Measurements from ENCODE around the gene TIMP2. TPM values are rescaled to one million over a fixed set of nuclear protein-coding genes. Genes with fewer than 3 reads are reported as not detected.
A peak's percentile ranks its signal among the peaks of the same experiment; 100 is the strongest.

The TIMP2 gene
- total RNA-seq, 1 donor from 2014 or later: 535 TPM

- no peak overlapping the region for H3K4me3 Mint-ChIP-seq (ENCODE audit: unreplicated experiment)
Measured at GRCh38 chr17:78865682-78866390, 59.4 kb downstream of the TIMP2 start.

GRCh38 chr17:78864117-78864516, 61.1 kb downstream of the TIMP2 start:
- peaks cover 59% of the 10 kb centered on the region for H3K4me1 Mint-ChIP-seq (ENCODE audit: low read depth)

More at GRCh38 chr17:78865682-78866390, 59.4 kb downstream of the TIMP2 start:
- Mint-ChIP-seq H3K36me3 (ENCODE audit: low read depth) (peaks cover 17% of the 10 kb centered on the region), H3K27me3 (ENCODE audit: low read depth) (no peaks in the 10 kb centered on the region), H3K4me1 (ENCODE audit: low read depth) (peaks cover 64% of the 10 kb centered on the region), H3K27ac (ENCODE audit: unreplicated experiment) (peak overlapping the region; percentile 77), H3K9me3 (ENCODE audit: low read depth) (no peaks in the 10 kb centered on the region)
- DNase-seq (ENCODE audit: low spot score): no peak
- peak; percentile 91 for TF ChIP-seq CTCF (IDR thresholded peaks at IDR 0.05)

GRCh38 chr17:78862073-78863023, 62.8 kb downstream of the TIMP2 start:
- H3K9me3 Mint-ChIP-seq (ENCODE audit: low read depth): no peaks in the 10 kb centered on the region
- H3K27me3 Mint-ChIP-seq (ENCODE audit: low read depth): no peaks in the 10 kb centered on the region
- peak overlapping the region; percentile 53 for H3K4me3 Mint-ChIP-seq (ENCODE audit: unreplicated experiment)
- H3K27ac Mint-ChIP-seq (ENCODE audit: unreplicated experiment): peak overlapping the region; percentile 99
- TF ChIP-seq CTCF (IDR thresholded peaks at IDR 0.05): no peak
- peaks cover 9% of the 10 kb centered on the region for H3K36me3 Mint-ChIP-seq (ENCODE audit: low read depth)
- DNase-seq (ENCODE audit: low spot score): no peak
- peaks cover 41% of the 10 kb centered on the region for H3K4me1 Mint-ChIP-seq (ENCODE audit: low read depth)

More at GRCh38 chr17:78864117-78864516, 61.1 kb downstream of the TIMP2 start:
- DNase-seq (ENCODE audit: low spot score): no peak
- H3K9me3 Mint-ChIP-seq (ENCODE audit: low read depth): no peaks in the 10 kb centered on the region
- H3K27ac Mint-ChIP-seq (ENCODE audit: unreplicated experiment): peak overlapping the region; percentile 54
- peaks cover 11% of the 10 kb centered on the region for H3K36me3 Mint-ChIP-seq (ENCODE audit: low read depth)
- H3K4me3 Mint-ChIP-seq (ENCODE audit: unreplicated experiment): no peak overlapping the region
- no peaks in the 10 kb centered on the region for H3K27me3 Mint-ChIP-seq (ENCODE audit: low read depth)
- TF ChIP-seq CTCF (IDR thresholded peaks at IDR 0.05): no peak

- Mint-ChIP-seq H3K9me3 (ENCODE audit: low read depth) (no peaks in the 10 kb centered on the region), H3K27me3 (ENCODE audit: low read depth) (no peaks in the 10 kb centered on the region), H3K36me3 (ENCODE audit: low read depth) (peaks cover 12% of the 10 kb centered on the region), H3K4me3 (ENCODE audit: unreplicated experiment) (no peak overlapping the region), H3K4me1 (ENCODE audit: low read depth) (peaks cover 33% of the 10 kb centered on the region), H3K27ac (ENCODE audit: unreplicated experiment) (peak overlapping the region; percentile 99)
- TF ChIP-seq CTCF (IDR thresholded peaks at IDR 0.05): no peak
- DNase-seq (ENCODE audit: low spot score): no peak
Measured at GRCh38 chr17:78861229-78861628, 64.0 kb downstream of the TIMP2 start.

- Mint-ChIP-seq H3K4me3 (ENCODE audit: unreplicated experiment) (no peak overlapping the region), H3K27ac (ENCODE audit: unreplicated experiment) (no peak overlapping the region), H3K9me3 (ENCODE audit: low read depth) (no peaks in the 10 kb centered on the region), H3K4me1 (ENCODE audit: low read depth) (peaks cover 23% of the 10 kb centered on the region), H3K27me3 (ENCODE audit: low read depth) (no peaks in the 10 kb centered on the region), H3K36me3 (ENCODE audit: low read depth) (peaks cover 17% of the 10 kb centered on the region)
- no peak for DNase-seq (ENCODE audit: low spot score)
- no peak for TF ChIP-seq CTCF (IDR thresholded peaks at IDR 0.05)
Measured at GRCh38 chr17:78859051-78859450, 66.1 kb downstream of the TIMP2 start.
